Brain microvascular endothelial cell (primary cell): ENCODE data around the gene MFN2.
"Not testable (repeated sequence)": the region's sequence is repeated elsewhere in the genome, so short reads cannot be mapped to it uniquely, and the experiment has no call there.

Experiments used
- DNase-seq: peaks from one replicate; pipeline ENCODE4 v3.0.0-alpha.2; 2020
- H3K27ac ChIP-seq: fragments of 250-450 bp; sonication (Bioruptor Pico); 2 replicates; pipeline ENCODE4 v1.5.1; 2020; ENCODE audit warnings: mild to moderate bottlenecking, moderate library complexity
- H3K27me3 ChIP-seq: fragments of 250-450 bp; sonication (Bioruptor Pico); replicated peaks from 2 replicates; pipeline ENCODE4 v1.5.1; 2020; ENCODE audit warnings: mild to moderate bottlenecking
- H3K36me3 ChIP-seq: fragments of 250-450 bp; sonication (Bioruptor Pico); replicated peaks from 2 replicates; pipeline ENCODE4 v1.5.1; 2020; ENCODE audit warnings: mild to moderate bottlenecking
- H3K4me3 ChIP-seq: 2 replicates; pipeline ENCODE4 v1.5.1; 2011; ENCODE audit warnings: low read depth, mild to moderate bottlenecking, control low read depth, low read length, moderate library complexity
- CTCF ChIP-seq: IDR thresholded peaks from 2 replicates; pipeline ENCODE4 v1.5.1; 2011; ENCODE audit warnings: low read depth, mild to moderate bottlenecking, moderate library complexity, low read length, control low read depth, inconsistent platforms; ENCODE audit errors: missing control alignments
- in situ Hi-C: cut with HindIII; loops from 2 replicates; pipeline ENCODE4 v1.10.0; 2017; ENCODE audit warnings: low sequenced_read_pairs, low pct_ligation_motif_present

The MFN2 gene

GRCh38 chr1:12001996-12002493 is 21.8 kb downstream of the MFN2 start:
- DNase-seq, result no peak
- peaks cover 89% of the 10 kb centered on the region for H3K36me3 ChIP-seq
- in situ Hi-C loops, result no loop called here
- H3K27ac ChIP-seq, result no peak overlapping the region
- H3K4me3 ChIP-seq, result no peak overlapping the region
- no peaks in the 10 kb centered on the region for H3K27me3 ChIP-seq
- no peak for TF ChIP-seq CTCF

GRCh38 chr1:12003762-12004161 is 23.5 kb downstream of the MFN2 start:
- DNase-seq, result no peak
- Histone ChIP-seq H3K4me3 (no peak overlapping the region), H3K36me3 (peaks cover 88% of the 10 kb centered on the region), H3K27me3 (no peaks in the 10 kb centered on the region), H3K27ac (no peak overlapping the region)
- in situ Hi-C loops, result no loop called here
- TF ChIP-seq CTCF, result no peak

GRCh38 chr1:12005488-12006166 is 25.4 kb downstream of the MFN2 start:
- TF ChIP-seq CTCF, result no peak
- no peak for DNase-seq
- Histone ChIP-seq H3K4me3 (no peak overlapping the region), H3K27ac (no peak overlapping the region), H3K36me3 (peaks cover 89% of the 10 kb centered on the region), H3K27me3 (no peaks in the 10 kb centered on the region)
- in situ Hi-C loops, result no loop called here

DNA sequence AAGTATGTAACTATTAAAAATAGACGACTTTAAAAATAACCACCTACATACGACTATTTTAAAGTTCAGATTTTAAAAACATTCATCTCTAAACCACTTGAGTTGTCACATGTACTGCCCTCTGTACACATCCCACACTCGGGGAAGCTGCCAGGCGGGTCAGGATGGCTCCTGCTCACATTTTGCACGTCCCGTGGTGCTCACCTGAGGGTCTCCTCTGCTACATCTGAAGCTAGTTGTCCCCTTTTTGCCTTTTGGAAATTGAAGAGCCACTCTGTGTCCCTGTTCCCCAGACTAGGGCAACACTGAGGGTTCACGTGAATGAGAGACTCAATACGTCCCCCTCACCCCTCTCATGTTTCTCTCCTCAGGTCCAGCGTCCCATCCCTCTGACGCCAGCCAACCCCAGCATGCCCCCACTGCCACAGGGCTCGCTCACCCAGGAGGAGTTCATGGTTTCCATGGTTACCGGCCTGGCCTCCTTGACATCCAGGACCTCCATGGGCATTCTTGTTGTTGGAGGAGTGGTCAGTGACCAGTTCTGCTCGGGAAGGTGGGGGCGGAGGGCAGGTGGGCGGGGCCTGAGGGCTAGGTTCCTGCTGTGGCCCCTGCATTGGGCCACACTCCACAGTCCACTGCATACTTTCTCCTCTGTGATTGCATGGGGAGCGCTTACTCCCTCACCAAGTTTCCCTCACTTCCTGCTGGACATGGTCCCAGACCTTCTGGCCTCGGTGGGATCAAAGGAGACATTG is 26.1 kb downstream of the MFN2 start:
- Histone ChIP-seq H3K27me3 (no peaks in the 10 kb centered on the region), H3K4me3 (no peak overlapping the region), H3K36me3 (peaks cover 89% of the 10 kb centered on the region), H3K27ac (no peak overlapping the region)
- no peak for DNase-seq
- in situ Hi-C loops, result no loop called here
- no peak for TF ChIP-seq CTCF

- in situ Hi-C loops, result no loop called here
- H3K27ac ChIP-seq, result no peak overlapping the region
These were observed 27.0 kb downstream of the MFN2 start for GRCh38 chr1:12007204-12007603.

DNA sequence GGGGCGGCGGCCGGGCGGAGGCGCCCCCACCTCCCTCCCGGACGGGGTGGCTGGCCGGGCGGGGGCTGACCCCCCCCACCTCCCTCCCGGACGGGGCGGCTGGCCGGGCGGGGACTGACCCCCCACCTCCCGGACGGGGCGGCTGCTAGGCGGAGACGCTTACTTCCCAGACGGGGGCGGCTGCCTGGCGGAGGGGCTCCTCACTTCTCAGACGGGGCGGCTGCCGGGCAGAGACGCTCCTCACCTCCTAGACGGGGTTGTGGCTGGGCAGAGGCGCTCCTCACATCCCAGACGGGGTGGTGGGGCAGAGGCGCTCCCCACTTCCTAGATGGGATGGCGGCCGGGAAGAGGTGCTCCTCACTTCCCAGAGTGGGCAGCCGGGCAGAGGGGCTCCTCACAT is 28.1 kb downstream of the MFN2 start:
- H3K4me3 ChIP-seq, H3K27ac ChIP-seq, H3K27me3 ChIP-seq, DNase-seq, in situ Hi-C loops: not testable (repeated sequence)
- peaks cover 84% of the 10 kb centered on the region for H3K36me3 ChIP-seq

More at GRCh38 chr1:12007204-12007603, 27.0 kb downstream of the MFN2 start:
- Histone ChIP-seq H3K27me3 (no peaks in the 10 kb centered on the region), H3K36me3 (peaks cover 89% of the 10 kb centered on the region), H3K4me3 (no peak overlapping the region)
- no peak for TF ChIP-seq CTCF
- DNase-seq, result no peak
